ENCODE data around the gene WNK4. TPM values are rescaled to one million over a fixed set of nuclear protein-coding genes. Genes with fewer than 3 reads are reported as not detected.
A peak's percentile ranks its signal among the peaks of the same experiment; 100 is the strongest.

WNK4 gene
- total and polyA plus RNA-seq, 11 donors = 1.2 TPM; not detected in 10

GRCh38 chr17:42844271-42844670 is 63.9 kb downstream of the WNK4 start, which contains the start of gene AOC2:
TSS of gene AOC2 (plus strand) at chr17:42844580. CDS start at chr17:42844627, 47 bp downstream.
- peaks cover 0 to 14% (median 1%) of the 10 kb centered on the region in 12 donors for H3K4me1 ChIP-seq
- H3K9me3 ChIP-seq = no peaks in the 10 kb centered on the region
- intact Hi-C loops (cut with DNase I) = loop anchor here in 4 of 10 donors (2.0 to 5.0 kb wide), 3 partner anchors 85 to 93 kb away; no protein-coding TSS in a partner anchor
- H3K36me3 ChIP-seq = peaks cover 0 to 66% (median 62%) of the 10 kb centered on the region in 9 donors
- H3K27me3 ChIP-seq = no peaks in the 10 kb centered on the region
- TF ChIP-seq POLR2A (IDR thresholded peaks at IDR 0.05) (no peak), CTCF (IDR thresholded peaks at IDR 0.05) (no peak)
- ATAC-seq (no peak), DNase-seq (no peak)
- peak within 1 kb of the TSS in 1 of 12 donors; percentile 35 for H3K27ac ChIP-seq
- no peak within 1 kb of the TSS for H3K4me3 ChIP-seq
- 58 to 70% (median 60%) methylated on average over 4 of the region's 4 CpGs for WGBS, 4 donors

GRCh38 chr17:42844761-42845555 is 64.5 kb downstream of the WNK4 start:
- intact Hi-C loops (cut with DNase I) = loop anchor here in 5 of 10 donors (2.0 to 5.0 kb wide), 4 partner anchors 47 to 92 kb away; no protein-coding TSS in a partner anchor
- H3K4me3 ChIP-seq = no peak overlapping the region
- ATAC-seq = peak in 1 of 4 donors; percentile 6
- peaks cover 0 to 20% (median 5%) of the 10 kb centered on the region in 12 donors for H3K4me1 ChIP-seq
- WGBS, 4 donors = 89 to 94% (median 90%) methylated on average over 13 to 24 of the region's 24 CpGs
- H3K27ac ChIP-seq = no peak overlapping the region
- H3K27me3 ChIP-seq = no peaks in the 10 kb centered on the region
- peaks cover 0 to 59% (median 55%) of the 10 kb centered on the region in 9 donors for H3K36me3 ChIP-seq
- no peaks in the 10 kb centered on the region for H3K9me3 ChIP-seq
- no peak for DNase-seq
- TF ChIP-seq CTCF (IDR thresholded peaks at IDR 0.05) (no peak), POLR2A (IDR thresholded peaks at IDR 0.05) (no peak)

GRCh38 chr17:42845556-42845917 is 65.1 kb downstream of the WNK4 start:
- TF ChIP-seq POLR2A (IDR thresholded peaks at IDR 0.05) (no peak), CTCF (IDR thresholded peaks at IDR 0.05) (no peak)
- Histone ChIP-seq H3K27ac (no peak overlapping the region), H3K9me3 (no peaks in the 10 kb centered on the region), H3K27me3 (no peaks in the 10 kb centered on the region), H3K4me3 (no peak overlapping the region), H3K36me3 (peaks cover 0 to 53% (median 49%) of the 10 kb centered on the region in 9 donors), H3K4me1 (peaks cover 0 to 25% (median 8%) of the 10 kb centered on the region in 12 donors)
- intact Hi-C loops (cut with DNase I) = loop anchor here in 4 of 10 donors (2.0 to 5.0 kb wide), 3 partner anchors 47 to 91 kb away; no protein-coding TSS in a partner anchor
- DNase-seq = no peak
- no peak for ATAC-seq
- 90 to 96% (median 92%) methylated on average over 11 to 12 of the region's 12 CpGs for WGBS, 4 donors

GRCh38 chr17:42845918-42846593 is 65.6 kb downstream of the WNK4 start:
- Histone ChIP-seq H3K36me3 (peaks cover 0 to 48% (median 45%) of the 10 kb centered on the region in 9 donors), H3K4me3 (no peak overlapping the region), H3K27me3 (no peaks in the 10 kb centered on the region), H3K27ac (peak overlapping the region in 1 of 12 donors; percentile 27), H3K9me3 (no peaks in the 10 kb centered on the region), H3K4me1 (peaks cover 0 to 29% (median 10%) of the 10 kb centered on the region in 12 donors)
- TF ChIP-seq CTCF (IDR thresholded peaks at IDR 0.05) (no peak), POLR2A (IDR thresholded peaks at IDR 0.05) (no peak)
- DNase-seq (no peak), ATAC-seq (no peak)
- 75 to 81% (median 78%) methylated on average over 7 of the region's 7 CpGs for WGBS, 4 donors
- intact Hi-C loops (cut with DNase I) = loop anchor here in 4 of 10 donors (2.0 to 5.0 kb wide), 3 partner anchors 46 to 91 kb away; no protein-coding TSS in a partner anchor

Data from heart left ventricle (tissue), 16 donors.